ENCODE measurements around the gene DUSP19.

- TF ChIP-seq HDGF (IDR thresholded peaks at IDR 0.05; ENCODE audit: borderline replicate concordance): no peak
- no peak for TF ChIP-seq BHLHE40 (IDR thresholded peaks at IDR 0.05; ENCODE audit: borderline replicate concordance)
Measured at GRCh38 chr2:183060571-183061231, 17.8 kb upstream of the DUSP19 start.

Data from HEK293T (cell line).